Fibroblast of lung (primary cell): ENCODE results near the gene SNX3. TPM values are rescaled to one million over a fixed set of nuclear protein-coding genes. Genes with fewer than 3 reads are reported as not detected.
"Not testable (repeated sequence)": the region's sequence is repeated elsewhere in the genome, so short reads cannot be mapped to it uniquely, and the experiment has no call there.

Experiments used
- DNase-seq, 2 donors: peaks; one replicate each; pipeline versions ENCODE4 v3.0.0 to v3.0.0-alpha.2; 2010; ENCODE audit warnings: low read depth in 2 of 2
- H2AFZ ChIP-seq: 2 replicates; pipeline ENCODE4 v1.5.1; 2012; ENCODE audit warnings: low read length, control low read depth, inconsistent platforms
- H3K27ac ChIP-seq: 2 replicates; pipeline ENCODE4 v1.5.1; 2011; ENCODE audit warnings: low read length, control low read depth; ENCODE audit not compliant: insufficient read depth
- H3K27me3 ChIP-seq: 2 replicates; pipeline ENCODE4 v1.5.1; 2011; ENCODE audit warnings: mild to moderate bottlenecking, low read length; ENCODE audit not compliant: control insufficient read depth, insufficient read depth
- H3K36me3 ChIP-seq: 2 replicates; pipeline ENCODE4 v1.5.1; 2011; ENCODE audit warnings: low read length; ENCODE audit not compliant: control insufficient read depth, insufficient read depth
- H3K4me1 ChIP-seq: 2 replicates; pipeline ENCODE4 v1.5.1; 2011; ENCODE audit warnings: low read length; ENCODE audit not compliant: control insufficient read depth, insufficient read depth; ENCODE audit errors: extremely low read depth
- H3K4me2 ChIP-seq: 2 replicates; pipeline ENCODE4 v1.5.1; 2011; ENCODE audit warnings: low read length, control low read depth; ENCODE audit not compliant: insufficient read depth; ENCODE audit errors: extremely low read depth
- H3K4me3 ChIP-seq, 4 experiments: fragments of 200-600 bp in 1 of 4; sonication (generic) in 1 of 4; replicated peaks in 1 of 4; 2 replicates each; pipeline ENCODE4 v1.5.1; 2011 to 2016; ENCODE audit warnings: low read length in 4 of 4, low read depth in 3 of 4, mild to moderate bottlenecking in 3 of 4, control low read depth in 2 of 4, inconsistent platforms in 1 of 4, mixed read lengths in 1 of 4; ENCODE audit not compliant: insufficient read depth in 1 of 4; ENCODE audit errors: control extremely low read depth in 1 of 4
- H3K79me2 ChIP-seq: 2 replicates; pipeline ENCODE4 v1.5.1; 2012; ENCODE audit warnings: mild to moderate bottlenecking, low read length, inconsistent platforms; ENCODE audit not compliant: control insufficient read depth, insufficient read depth
- H3K9ac ChIP-seq: 2 replicates; pipeline ENCODE4 v1.5.1; 2011; ENCODE audit warnings: mild to moderate bottlenecking, low read length, control low read depth; ENCODE audit not compliant: insufficient read depth
- H3K9me3 ChIP-seq: 2 replicates; pipeline ENCODE4 v1.5.1; 2012; ENCODE audit warnings: low read depth, low read length; ENCODE audit not compliant: control insufficient read depth, insufficient read depth
- H4K20me1 ChIP-seq: 2 replicates; pipeline ENCODE4 v1.5.1; 2011; ENCODE audit warnings: low read length; ENCODE audit not compliant: control insufficient read depth, insufficient read depth; ENCODE audit errors: extremely low read depth
- CTCF ChIP-seq, 2 donors: IDR thresholded peaks in 1 of 2; conservative IDR thresholded peaks in 1 of 2; 1 replicate in 1 of 2; 2 replicates in 1 of 2; pipeline ENCODE4 v1.5.1; 2011 to 2012; ENCODE audit warnings: low read length in 2 of 2, control low read depth in 1 of 2, inconsistent platforms in 1 of 2, low read depth in 1 of 2, mild to moderate bottlenecking in 1 of 2
- EZH2 ChIP-seq: IDR thresholded peaks from 2 replicates; pipeline ENCODE4 v1.5.1; 2012; ENCODE audit warnings: low read length, control low read depth, mild to moderate bottlenecking; ENCODE audit errors: missing control alignments
- polyA plus RNA-seq, 2 donors: library from polyadenylated mRNA; depleted of rRNA in 1 of 2; stranded (reverse) in 1 of 2; unstranded in 1 of 2; fragments of >200 nt; gene quantifications; 2 replicates each; pipeline ENCODE4 v1.2.1, GENCODE V29; 2011 to 2012; ENCODE audit warnings: missing spikeins in 1 of 2
- total RNA-seq: library from RNA; depleted of rRNA; stranded (reverse); fragments of >200 nt; gene quantifications from 2 replicates; pipeline ENCODE4 v1.2.1, GENCODE V29; 2014

Gene SNX3
- total and polyA plus RNA-seq, 2 donors (not counting 1 experiment from before 2014, with no cell fraction given), result 209 to 428 TPM

GRCh38 chr6:108277295-108277694 lies 16.5 kb upstream of the SNX3 start:
- H3K4me1 ChIP-seq, result no peaks in the 10 kb centered on the region
- H3K79me2 ChIP-seq, result no peaks in the 10 kb centered on the region
- no peaks in the 10 kb centered on the region for H4K20me1 ChIP-seq
- no peak overlapping the region for H3K4me3 ChIP-seq
- no peak overlapping the region for H3K4me2 ChIP-seq
- H2AFZ ChIP-seq, result no peak overlapping the region
- H3K27me3 ChIP-seq, result no peaks in the 10 kb centered on the region
- no peak for TF ChIP-seq EZH2
- TF ChIP-seq CTCF (conservative IDR thresholded peaks at IDR 0.05 in 1 of 2, IDR thresholded peaks at IDR 0.05 in 1 of 2; ENCODE audit: low read depth in 1 of 2, low read length in 2 of 2), result no peak
- H3K9me3 ChIP-seq, result no peaks in the 10 kb centered on the region
- no peak overlapping the region for H3K9ac ChIP-seq
- no peaks in the 10 kb centered on the region for H3K36me3 ChIP-seq
- no peak overlapping the region for H3K27ac ChIP-seq
- no peak for DNase-seq

- DNase-seq, result no peak
- H3K4me3 ChIP-seq, result no peak overlapping the region
- H3K9me3 ChIP-seq, result no peaks in the 10 kb centered on the region
- no peak overlapping the region for H3K4me2 ChIP-seq
- no peaks in the 10 kb centered on the region for H3K79me2 ChIP-seq
- H2AFZ ChIP-seq, result no peak overlapping the region
- no peak overlapping the region for H3K9ac ChIP-seq
- no peaks in the 10 kb centered on the region for H3K4me1 ChIP-seq
- H4K20me1 ChIP-seq, result no peaks in the 10 kb centered on the region
- no peak for TF ChIP-seq CTCF (conservative IDR thresholded peaks at IDR 0.05 in 1 of 2, IDR thresholded peaks at IDR 0.05 in 1 of 2; ENCODE audit: low read depth in 1 of 2, low read length in 2 of 2)
- no peak for TF ChIP-seq EZH2
- H3K27me3 ChIP-seq, result no peaks in the 10 kb centered on the region
- H3K27ac ChIP-seq, result no peak overlapping the region
- H3K36me3 ChIP-seq, result no peaks in the 10 kb centered on the region
Observed at GRCh38 chr6:108275976-108276375, 15.1 kb upstream of the SNX3 start.

- H3K9me3 ChIP-seq, result no peaks in the 10 kb centered on the region
- H3K4me1 ChIP-seq, result no peaks in the 10 kb centered on the region
- no peaks in the 10 kb centered on the region for H3K27me3 ChIP-seq
- no peak for DNase-seq
- no peak overlapping the region for H3K4me3 ChIP-seq
- H3K4me2 ChIP-seq, result no peak overlapping the region
- no peaks in the 10 kb centered on the region for H3K36me3 ChIP-seq
- no peak overlapping the region for H3K9ac ChIP-seq
- no peak overlapping the region for H2AFZ ChIP-seq
- no peaks in the 10 kb centered on the region for H3K79me2 ChIP-seq
- no peaks in the 10 kb centered on the region for H4K20me1 ChIP-seq
- no peak overlapping the region for H3K27ac ChIP-seq
- TF ChIP-seq EZH2 (no peak), CTCF (conservative IDR thresholded peaks at IDR 0.05 in 1 of 2, IDR thresholded peaks at IDR 0.05 in 1 of 2; ENCODE audit: low read depth in 1 of 2, low read length in 2 of 2) (no peak)
Observed at GRCh38 chr6:108274546-108274945, 13.7 kb upstream of the SNX3 start.

- H3K79me2 ChIP-seq, H3K36me3 ChIP-seq, H3K27ac ChIP-seq, H3K4me3 ChIP-seq, H3K27me3 ChIP-seq, H3K4me2 ChIP-seq, H4K20me1 ChIP-seq, DNase-seq, H2AFZ ChIP-seq, H3K9ac ChIP-seq, H3K4me1 ChIP-seq, H3K9me3 ChIP-seq: not testable (repeated sequence)
Observed at GRCh38 chr6:108269955-108270354, 9.1 kb upstream of the SNX3 start.
